ENCODE results near the gene ATF5.
"Not testable (repeated sequence)": the region's sequence is repeated elsewhere in the genome, so short reads cannot be mapped to it uniquely, and the experiment has no call there.

Gene ATF5

DNA sequence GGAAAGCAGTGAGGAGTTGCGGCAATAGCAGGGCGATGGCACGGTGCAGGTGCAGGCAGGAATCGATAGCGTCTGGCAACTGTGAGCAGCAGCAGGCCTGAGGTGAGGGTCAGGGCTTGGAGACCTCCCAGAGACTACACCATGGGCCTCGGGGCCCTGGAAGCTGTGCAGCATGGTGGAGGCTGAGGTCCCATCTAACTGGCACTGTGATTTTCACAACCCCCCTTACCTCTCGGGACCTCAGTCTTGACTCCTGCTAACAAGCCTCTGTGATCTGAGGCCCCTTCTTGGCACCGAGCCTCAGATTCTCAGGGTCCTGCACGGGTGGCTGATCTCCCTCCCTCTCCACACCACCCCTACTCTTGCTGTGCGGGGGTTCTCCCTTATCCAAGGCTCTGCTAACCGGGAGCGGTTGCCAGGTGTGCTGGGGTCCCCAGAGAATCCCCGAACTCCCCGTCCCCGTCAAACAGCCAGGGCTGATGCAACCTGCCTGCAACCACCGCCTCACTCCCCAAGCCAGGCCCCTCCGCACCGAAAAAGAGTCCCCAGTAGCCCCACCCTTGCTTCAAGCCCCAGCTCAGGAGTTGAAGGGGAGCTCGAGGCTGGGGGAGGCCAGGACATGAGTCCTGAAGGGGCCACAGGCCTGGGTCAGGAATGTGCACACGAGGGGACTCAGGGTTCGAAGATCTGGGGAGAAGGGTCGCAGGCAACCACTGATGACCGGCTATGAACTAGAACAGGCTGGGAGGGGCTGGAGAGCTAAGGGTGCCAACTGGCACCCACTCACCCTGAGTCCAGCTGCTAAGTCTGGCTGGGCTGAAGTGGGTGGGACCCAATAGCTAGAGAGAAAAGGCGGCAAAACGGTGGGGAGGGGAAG lies 4.8 kb upstream of the ATF5 start:
- H3K4me3 ChIP-seq (ENCODE audit: low read depth, low read length): peak overlapping the region; percentile 8

GRCh38 chr19:49924881-49925210 lies 4.2 kb upstream of the ATF5 start:
- H3K23ac ChIP-seq (ENCODE audit: low read length); H4K91ac ChIP-seq (ENCODE audit: low read depth, low read length); H2BK5ac ChIP-seq (ENCODE audit: low read depth, low read length, poor library complexity); H2BK12ac ChIP-seq (ENCODE audit: low read length); H3K14ac ChIP-seq (ENCODE audit: low read length); H3K27ac ChIP-seq (ENCODE audit: low read depth, low read length); H3K18ac ChIP-seq (ENCODE audit: low read length); H3K9me3 ChIP-seq (ENCODE audit: insufficient read depth, low read depth, low read length); H2BK120ac ChIP-seq (ENCODE audit: insufficient read depth, low read length, poor library complexity); H3K27me3 ChIP-seq (ENCODE audit: insufficient read depth, low read length); H2AFZ ChIP-seq (ENCODE audit: insufficient read depth, low read length, poor library complexity); H3K4me2 ChIP-seq (ENCODE audit: low read length); H3K4me3 ChIP-seq (ENCODE audit: low read depth, low read length); H3K9ac ChIP-seq (ENCODE audit: low read length); H4K8ac ChIP-seq (ENCODE audit: low read depth, low read length); H3K4me1 ChIP-seq (ENCODE audit: control insufficient read depth in 1 of 2, insufficient read depth in 2 of 2, low read length in 2 of 2); H4K12ac ChIP-seq (ENCODE audit: low read depth, low read length); H2AK5ac ChIP-seq (ENCODE audit: low read length); DNase-seq: not testable (repeated sequence)
- H3K79me2 ChIP-seq (ENCODE audit: control insufficient read depth, insufficient read depth, low read length, poor library complexity): peaks cover 18% of the 10 kb centered on the region
- H3K4ac ChIP-seq (ENCODE audit: low read depth, low read length): peak overlapping the region; percentile 52
- peaks cover 52 to 60% of the 10 kb centered on the region in 2 experiments for H3K36me3 ChIP-seq (ENCODE audit: control insufficient read depth in 1 of 2, insufficient read depth in 2 of 2, low read length in 2 of 2)
- WGBS (ENCODE audit: extremely low coverage, insufficient coverage, insufficient read length): no CpG with 5 or more reads among the region's 13 CpGs
- H3K79me1 ChIP-seq (ENCODE audit: low read length): peaks cover 11% of the 10 kb centered on the region

More for the DNA sequence above, 4.8 kb upstream of the ATF5 start:
- Histone ChIP-seq H2AK5ac (ENCODE audit: low read length) (no peak overlapping the region), H3K9ac (ENCODE audit: low read length) (no peak overlapping the region), H3K4me2 (ENCODE audit: low read length) (no peak overlapping the region), H3K36me3 (ENCODE audit: control insufficient read depth in 1 of 2, insufficient read depth in 2 of 2, low read length in 2 of 2) (peaks cover 52 to 63% of the 10 kb centered on the region in 2 experiments), H3K79me1 (ENCODE audit: low read length) (peaks cover 6% of the 10 kb centered on the region), H3K14ac (ENCODE audit: low read length) (no peak overlapping the region), H3K27me3 (ENCODE audit: insufficient read depth, low read length) (no peaks in the 10 kb centered on the region), H3K4ac (ENCODE audit: low read depth, low read length) (peak overlapping the region; percentile 52), H4K91ac (ENCODE audit: low read depth, low read length) (no peak overlapping the region), H2BK5ac (ENCODE audit: low read depth, low read length, poor library complexity) (no peak overlapping the region), H3K9me3 (ENCODE audit: insufficient read depth, low read depth, low read length) (no peaks in the 10 kb centered on the region), H3K79me2 (ENCODE audit: control insufficient read depth, insufficient read depth, low read length, poor library complexity) (peaks cover 17% of the 10 kb centered on the region), H4K12ac (ENCODE audit: low read depth, low read length) (no peak overlapping the region), H3K27ac (ENCODE audit: low read depth, low read length) (no peak overlapping the region), H3K18ac (ENCODE audit: low read length) (no peak overlapping the region), H3K4me1 (ENCODE audit: control insufficient read depth in 1 of 2, insufficient read depth in 2 of 2, low read length in 2 of 2) (peaks cover 8% of the 10 kb centered on the region in 2 experiments), H2AFZ (ENCODE audit: insufficient read depth, low read length, poor library complexity) (no peak overlapping the region), H3K23ac (ENCODE audit: low read length) (no peak overlapping the region), H2BK12ac (ENCODE audit: low read length) (no peak overlapping the region), H2BK120ac (ENCODE audit: insufficient read depth, low read length, poor library complexity) (no peak overlapping the region), H4K8ac (ENCODE audit: low read depth, low read length) (no peak overlapping the region)
- no CpG with 5 or more reads among the region's 25 CpGs for WGBS (ENCODE audit: extremely low coverage, insufficient coverage, insufficient read length)
- DNase-seq: no peak

- no peak overlapping the region for H3K18ac ChIP-seq (ENCODE audit: low read length)
- H3K79me2 ChIP-seq (ENCODE audit: control insufficient read depth, insufficient read depth, low read length, poor library complexity): peaks cover 16% of the 10 kb centered on the region
- no CpG with 5 or more reads among the region's 5 CpGs for WGBS (ENCODE audit: extremely low coverage, insufficient coverage, insufficient read length)
- H3K4me2 ChIP-seq (ENCODE audit: low read length): no peak overlapping the region
- no peak for DNase-seq
- no peak overlapping the region for H3K14ac ChIP-seq (ENCODE audit: low read length)
- no peak overlapping the region for H2AK5ac ChIP-seq (ENCODE audit: low read length)
- H3K27ac ChIP-seq (ENCODE audit: low read depth, low read length): no peak overlapping the region
- H3K9ac ChIP-seq (ENCODE audit: low read length): no peak overlapping the region
- no peak overlapping the region for H2AFZ ChIP-seq (ENCODE audit: insufficient read depth, low read length, poor library complexity)
- H3K9me3 ChIP-seq (ENCODE audit: insufficient read depth, low read depth, low read length): peaks cover under 1% of the 10 kb centered on the region
- H3K36me3 ChIP-seq (ENCODE audit: control insufficient read depth in 1 of 2, insufficient read depth in 2 of 2, low read length in 2 of 2): peaks cover 52 to 59% of the 10 kb centered on the region in 2 experiments
- no peak overlapping the region for H4K91ac ChIP-seq (ENCODE audit: low read depth, low read length)
- peaks cover 11% of the 10 kb centered on the region for H3K79me1 ChIP-seq (ENCODE audit: low read length)
- H3K4me3 ChIP-seq (ENCODE audit: low read depth, low read length): no peak overlapping the region
- H3K27me3 ChIP-seq (ENCODE audit: insufficient read depth, low read length): no peaks in the 10 kb centered on the region
- H3K4ac ChIP-seq (ENCODE audit: low read depth, low read length): peak overlapping the region; percentile 57
- no peak overlapping the region for H4K12ac ChIP-seq (ENCODE audit: low read depth, low read length)
- no peak overlapping the region for H3K23ac ChIP-seq (ENCODE audit: low read length)
- no peak overlapping the region for H4K8ac ChIP-seq (ENCODE audit: low read depth, low read length)
- no peak overlapping the region for H2BK12ac ChIP-seq (ENCODE audit: low read length)
- no peak overlapping the region for H2BK120ac ChIP-seq (ENCODE audit: insufficient read depth, low read length, poor library complexity)
- no peak overlapping the region for H2BK5ac ChIP-seq (ENCODE audit: low read depth, low read length, poor library complexity)
- H3K4me1 ChIP-seq (ENCODE audit: control insufficient read depth in 1 of 2, insufficient read depth in 2 of 2, low read length in 2 of 2): peaks cover 7 to 8% of the 10 kb centered on the region in 2 experiments
Measured at GRCh38 chr19:49925486-49925885, 3.5 kb upstream of the ATF5 start.

GRCh38 chr19:49926515-49926914 lies 2.5 kb upstream of the ATF5 start:
- no peak overlapping the region for H3K4me3 ChIP-seq (ENCODE audit: low read depth, low read length)
- H3K4me1 ChIP-seq (ENCODE audit: control insufficient read depth in 1 of 2, insufficient read depth in 2 of 2, low read length in 2 of 2): peaks cover 6 to 8% of the 10 kb centered on the region in 2 experiments
- no peak overlapping the region for H3K4me2 ChIP-seq (ENCODE audit: low read length)
- no peak overlapping the region for H2AFZ ChIP-seq (ENCODE audit: insufficient read depth, low read length, poor library complexity)
- no peak overlapping the region for H3K14ac ChIP-seq (ENCODE audit: low read length)
- no peak overlapping the region for H3K9ac ChIP-seq (ENCODE audit: low read length)
- H4K91ac ChIP-seq (ENCODE audit: low read depth, low read length): no peak overlapping the region
- WGBS (ENCODE audit: extremely low coverage, insufficient coverage, insufficient read length): no CpG with 5 or more reads among the region's 10 CpGs
- H3K23ac ChIP-seq (ENCODE audit: low read length): no peak overlapping the region
- H3K79me2 ChIP-seq (ENCODE audit: control insufficient read depth, insufficient read depth, low read length, poor library complexity): peaks cover 15% of the 10 kb centered on the region
- no peak overlapping the region for H3K27ac ChIP-seq (ENCODE audit: low read depth, low read length)
- DNase-seq: no peak
- H3K18ac ChIP-seq (ENCODE audit: low read length): no peak overlapping the region
- H3K27me3 ChIP-seq (ENCODE audit: insufficient read depth, low read length): no peaks in the 10 kb centered on the region
- H2BK12ac ChIP-seq (ENCODE audit: low read length): no peak overlapping the region
- H3K79me1 ChIP-seq (ENCODE audit: low read length): peaks cover 11% of the 10 kb centered on the region
- H2BK5ac ChIP-seq (ENCODE audit: low read depth, low read length, poor library complexity): no peak overlapping the region
- H4K8ac ChIP-seq (ENCODE audit: low read depth, low read length): no peak overlapping the region
- no peak overlapping the region for H2AK5ac ChIP-seq (ENCODE audit: low read length)
- H2BK120ac ChIP-seq (ENCODE audit: insufficient read depth, low read length, poor library complexity): no peak overlapping the region
- peak overlapping the region; percentile 37 for H3K4ac ChIP-seq (ENCODE audit: low read depth, low read length)
- no peak overlapping the region for H4K12ac ChIP-seq (ENCODE audit: low read depth, low read length)
- peaks cover 46 to 48% of the 10 kb centered on the region in 2 experiments for H3K36me3 ChIP-seq (ENCODE audit: control insufficient read depth in 1 of 2, insufficient read depth in 2 of 2, low read length in 2 of 2)
- peaks cover 2% of the 10 kb centered on the region for H3K9me3 ChIP-seq (ENCODE audit: insufficient read depth, low read depth, low read length)

Measured in trophoblast cell (in vitro differentiated cells and primary cell).